Retina (tissue), 1 donor: ENCODE results near the gene PSMB9.
A peak's percentile ranks its signal among the peaks of the same experiment; 100 is the strongest.

Experiments
- DNase-seq: peaks from one replicate; pipeline ENCODE4 v3.0.0-alpha.2; 2016

Gene PSMB9

GRCh38 chr6:32840604-32841246 is 13.3 kb upstream of the PSMB9 start:
- no peak for DNase-seq

- DNase-seq = no peak
Observed at GRCh38 chr6:32842021-32842650, 11.9 kb upstream of the PSMB9 start.

DNA sequence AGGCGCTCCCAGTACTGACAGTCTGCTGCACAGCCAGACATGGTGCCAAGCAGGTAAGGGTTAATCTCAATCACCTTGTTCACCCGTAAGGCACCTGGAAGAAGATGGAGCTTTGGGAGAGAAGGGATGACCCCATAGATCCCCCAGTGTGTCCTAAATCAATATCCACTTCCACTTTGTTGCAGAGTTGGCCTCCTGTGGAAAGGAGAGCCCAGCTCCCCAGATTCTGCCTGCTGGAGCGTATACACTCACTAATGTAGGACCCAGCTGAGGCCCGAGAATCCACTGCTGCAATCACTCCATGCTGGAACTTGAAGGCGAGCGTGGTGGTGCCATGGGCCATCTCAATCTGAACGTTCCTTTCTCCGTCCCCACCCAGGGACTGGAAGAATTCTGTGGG is 11.3 kb upstream of the PSMB9 start:
- DNase-seq = no peak

GRCh38 chr6:32843331-32843978 is 10.5 kb upstream of the PSMB9 start:
- DNase-seq = peak; percentile 78

- DNase-seq = peak; percentile 94
Observed at GRCh38 chr6:32843979-32844838, 9.8 kb upstream of the PSMB9 start, which contains the start of gene PSMB8. Gene PSMB8, minus strand, starts transcription at chr6:32844047. Its CDS starts 51 bp downstream, at chr6:32843996.

DNA sequence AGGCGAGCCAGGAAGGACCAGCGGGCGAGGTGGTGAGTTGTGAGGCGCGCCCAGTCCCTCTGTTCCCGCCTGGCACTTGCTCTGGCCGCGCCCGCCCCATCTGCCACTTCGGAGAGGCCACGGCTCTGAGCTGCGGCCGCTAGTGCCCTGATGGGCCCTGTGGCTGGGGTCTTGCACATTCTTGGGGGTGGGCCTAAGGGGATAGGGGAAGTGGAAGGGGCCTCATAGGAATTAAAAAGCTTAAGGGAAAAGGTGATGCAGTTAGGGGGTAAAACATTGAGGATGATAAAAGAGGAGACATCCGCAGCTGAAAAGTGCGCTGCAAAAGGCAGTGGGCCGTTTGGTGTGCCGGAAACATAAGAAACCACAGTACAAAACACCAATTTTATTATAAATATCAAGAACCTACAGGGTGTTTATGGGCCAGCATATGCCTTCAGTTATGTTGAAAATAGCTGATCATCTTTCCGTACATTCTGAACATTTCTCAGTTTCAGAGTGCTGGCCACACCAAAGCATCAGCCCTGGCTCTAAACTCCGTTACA is 9.1 kb upstream of the PSMB9 start:
- no peak for DNase-seq

GRCh38 chr6:32845384-32845884 is 8.6 kb upstream of the PSMB9 start:
- no peak for DNase-seq

DNA sequence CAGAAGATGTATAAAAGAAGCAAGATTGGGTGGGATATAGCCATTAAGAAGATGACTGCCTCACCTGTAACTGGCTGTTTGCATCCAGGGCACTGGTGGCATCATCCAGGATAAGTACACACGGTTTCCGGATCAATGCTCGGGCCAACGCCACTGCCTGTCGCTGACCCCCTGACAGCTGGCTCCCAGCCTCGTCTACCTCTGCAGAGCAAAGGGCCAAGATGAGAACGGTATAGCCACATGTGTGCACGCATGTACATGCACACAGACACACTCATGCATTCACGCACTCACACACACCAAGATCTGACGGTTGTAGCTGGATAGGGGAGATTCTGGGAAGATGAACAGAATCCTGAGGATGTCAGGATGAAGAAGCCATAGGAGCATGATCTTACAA is 7.0 kb upstream of the PSMB9 start:
- DNase-seq = no peak

DNA sequence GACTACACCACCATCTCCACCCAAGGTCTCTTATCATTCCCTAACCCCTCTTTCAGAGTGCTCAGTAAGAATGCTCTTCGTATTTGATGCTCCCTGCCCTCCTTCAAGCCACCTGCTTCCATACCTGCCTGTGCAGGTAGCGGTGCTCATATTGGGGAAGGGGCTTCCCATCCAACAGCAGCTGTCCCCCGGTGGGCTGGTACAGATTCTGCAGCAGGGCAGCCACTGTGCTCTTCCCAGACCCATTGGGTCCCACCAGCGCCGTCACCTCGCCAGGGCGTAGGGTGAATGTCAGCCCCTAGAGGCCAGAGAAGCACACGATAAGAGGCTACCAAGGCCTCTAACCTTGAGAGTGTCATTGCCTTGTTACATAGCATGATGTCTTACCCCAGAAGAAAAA is 6.2 kb upstream of the PSMB9 start:
- no peak for DNase-seq

DNA sequence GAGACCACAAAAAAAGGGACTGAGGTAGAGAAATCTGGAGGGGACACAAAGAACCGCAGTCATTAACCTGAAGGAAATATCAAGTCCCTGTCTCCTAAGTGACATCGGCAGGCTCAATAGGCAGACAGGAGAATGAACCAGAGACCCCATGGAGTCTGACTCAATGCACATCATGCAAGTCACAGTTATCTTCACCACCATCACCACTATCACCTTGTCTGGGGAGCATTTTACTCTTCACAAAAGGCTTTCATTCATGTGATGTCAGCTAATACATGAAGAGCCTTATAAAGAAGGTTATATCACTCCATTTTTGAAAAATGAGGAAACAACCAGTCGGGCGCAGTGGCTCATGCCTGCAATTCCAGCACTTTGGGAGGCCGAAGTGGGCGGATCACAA is 4.9 kb upstream of the PSMB9 start:
- DNase-seq = no peak

GRCh38 chr6:32851025-32851424 is 3.0 kb upstream of the PSMB9 start:
- DNase-seq = no peak

GRCh38 chr6:32852018-32852843 is 1.8 kb upstream of the PSMB9 start:
- no peak for DNase-seq

DNA sequence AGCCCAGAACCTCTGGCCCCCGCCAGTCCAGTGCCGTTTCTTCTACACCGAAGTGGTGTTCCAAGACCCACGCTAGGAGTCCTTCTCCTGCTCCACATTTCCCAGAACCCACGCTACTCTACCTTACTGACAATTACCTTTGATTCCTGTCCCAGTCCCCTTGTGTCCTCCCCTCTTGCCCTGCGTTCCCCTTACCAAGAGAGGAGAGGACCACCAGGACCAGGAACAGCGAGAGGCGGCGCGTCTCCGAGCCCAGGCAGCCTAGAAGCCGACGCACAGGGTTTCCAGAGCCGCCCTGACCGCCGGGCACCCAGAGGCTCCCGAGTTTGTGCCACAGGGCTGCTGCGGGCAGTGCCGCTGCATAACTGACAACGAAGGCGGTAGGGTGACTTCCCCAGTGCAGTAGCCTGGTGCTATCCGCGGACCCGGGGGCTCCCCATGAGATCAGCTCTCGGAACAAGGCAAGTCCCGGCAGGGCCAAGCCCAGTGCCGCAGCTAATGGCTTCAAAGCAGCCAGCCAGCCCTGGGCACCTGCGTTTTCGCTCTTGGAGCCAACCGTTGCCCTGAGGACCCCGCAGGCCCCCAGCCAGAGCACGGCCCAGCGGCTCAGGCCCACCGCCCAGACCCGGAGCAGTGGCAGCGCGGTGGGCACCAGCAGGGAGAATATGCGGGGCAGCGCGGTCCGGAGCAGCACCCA is 1.0 kb upstream of the PSMB9 start:
- peak; percentile 80 for DNase-seq

GRCh38 chr6:32854376-32855178 is 585 bp downstream of the PSMB9 start:
- DNase-seq = no peak

DNA sequence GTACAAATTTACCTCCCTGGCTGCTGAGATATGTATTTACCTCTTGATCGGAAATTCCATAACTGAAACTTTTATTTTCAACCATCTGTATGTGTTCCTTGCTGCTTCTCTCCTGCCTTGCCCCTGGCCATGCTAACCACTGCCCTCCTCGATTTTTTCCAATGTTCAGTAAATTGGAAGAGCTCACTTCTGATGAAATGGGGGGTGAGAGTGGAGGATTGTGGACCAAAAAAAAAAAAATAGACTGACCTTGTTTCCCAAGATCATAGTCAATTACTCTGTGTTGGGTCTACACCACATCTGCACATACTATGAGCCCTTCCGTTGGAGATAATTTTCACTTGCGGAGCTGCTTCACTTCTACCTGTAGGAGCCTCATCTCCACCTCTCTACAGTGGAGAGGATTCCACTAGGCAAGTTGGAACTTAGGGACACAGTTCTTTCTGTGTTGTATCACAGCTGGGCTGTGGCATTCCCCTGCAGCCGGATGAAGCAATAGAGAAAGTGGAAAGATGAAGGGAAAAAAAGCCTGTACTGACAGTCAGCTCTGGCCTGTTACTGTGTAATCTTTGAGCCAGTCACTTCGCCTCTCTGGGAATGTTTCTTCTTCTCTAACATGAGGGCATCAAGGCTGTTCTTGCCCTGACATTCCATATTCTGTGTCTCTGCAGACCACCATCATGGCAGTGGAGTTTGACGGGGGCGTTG is 1.6 kb downstream of the PSMB9 start:
- DNase-seq = no peak

DNA sequence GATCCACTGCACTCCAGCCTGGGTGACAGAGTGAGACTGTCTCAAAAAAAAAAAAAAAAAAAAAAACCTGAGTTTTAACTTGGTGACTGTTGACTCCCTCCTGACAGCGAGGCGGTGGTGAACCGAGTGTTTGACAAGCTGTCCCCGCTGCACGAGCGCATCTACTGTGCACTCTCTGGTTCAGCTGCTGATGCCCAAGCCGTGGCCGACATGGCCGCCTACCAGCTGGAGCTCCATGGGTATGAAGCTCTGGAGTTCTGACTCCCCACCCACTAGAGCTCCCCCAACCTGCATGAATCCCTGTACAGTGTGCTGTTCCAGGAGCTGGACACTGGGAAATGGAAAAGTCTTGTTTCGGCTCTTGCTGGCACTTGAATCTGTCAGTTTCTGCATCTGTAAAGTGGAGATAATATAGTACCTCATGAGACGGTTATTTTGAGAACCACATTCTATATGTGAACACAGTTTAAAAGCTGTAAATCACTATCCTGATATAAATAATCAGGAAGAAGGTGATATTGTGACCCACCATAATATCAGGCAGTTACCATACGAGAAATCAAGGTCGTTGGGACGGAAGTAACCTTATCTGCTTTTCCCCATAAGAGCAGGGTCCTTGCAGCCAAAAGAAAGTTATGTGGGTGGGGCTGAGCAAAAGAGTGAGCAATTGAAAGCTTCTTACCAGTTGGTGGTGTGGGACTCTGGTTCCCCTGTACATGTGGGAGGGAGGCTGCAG is 3.3 kb downstream of the PSMB9 start:
- no peak for DNase-seq

GRCh38 chr6:32858194-32858593 is 4.2 kb downstream of the PSMB9 start:
- DNase-seq = no peak

- no peak for DNase-seq
Observed at GRCh38 chr6:32860674-32861073, 6.7 kb downstream of the PSMB9 start.

DNA sequence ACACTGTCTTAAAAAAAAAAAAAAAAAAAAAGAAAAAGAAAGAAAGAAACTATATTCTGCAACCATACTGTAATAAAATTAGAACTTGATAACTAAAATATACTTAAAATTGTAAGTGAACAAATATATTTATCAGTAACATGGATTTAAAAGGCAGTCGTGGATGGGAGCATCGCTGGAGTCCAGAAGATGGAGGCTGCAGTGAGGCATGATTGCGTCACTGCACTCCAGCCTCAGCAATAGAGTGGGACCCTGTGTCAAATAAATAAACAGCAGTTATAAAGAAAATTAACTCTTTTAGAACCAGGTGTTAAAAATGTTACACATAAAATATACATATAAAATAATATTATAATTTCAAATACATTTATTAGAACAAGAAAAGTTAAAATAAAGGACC is 8.7 kb downstream of the PSMB9 start:
- no peak for DNase-seq
